Parathyroid adenoma (tissue), 2 donors: ENCODE measurements around the gene NUTM2D.
A peak's percentile ranks its signal among the peaks of the same experiment; 100 is the strongest.
"Not testable (repeated sequence)": the region's sequence is repeated elsewhere in the genome, so short reads cannot be mapped to it uniquely, and the experiment has no call there.

Source experiments
- H2AFZ ChIP-seq: fragments of 300-600 bp; sonication (generic); one replicate; pipeline ENCODE4 v1.7.0; 2017; ENCODE audit warnings: antibody characterized with exemption, mild to moderate bottlenecking
- H3K27ac ChIP-seq: fragments of 300-600 bp; sonication (generic); one replicate; pipeline ENCODE4 v1.7.0; 2017
- H3K27me3 ChIP-seq: fragments of 300-600 bp; sonication (generic); one replicate; pipeline ENCODE4 v1.7.0; 2017; ENCODE audit warnings: low read length; ENCODE audit not compliant: control insufficient read depth, insufficient read depth
- H3K36me3 ChIP-seq: fragments of 300-600 bp; sonication (generic); one replicate; pipeline ENCODE4 v1.7.0; 2017; ENCODE audit warnings: low read length; ENCODE audit not compliant: control insufficient read depth, insufficient read depth
- H3K4me1 ChIP-seq: fragments of 300-600 bp; sonication (generic); one replicate; pipeline ENCODE4 v1.7.0; 2017; ENCODE audit warnings: control low read depth
- H3K4me2 ChIP-seq: fragments of 300-600 bp; sonication (generic); one replicate; pipeline ENCODE4 v1.7.0; 2017; ENCODE audit warnings: low read length
- H3K4me3 ChIP-seq: fragments of 300-600 bp; sonication (generic); one replicate; pipeline ENCODE4 v1.7.0; 2017; ENCODE audit warnings: low read depth, low read length
- H3K79me2 ChIP-seq: fragments of 300-600 bp; sonication (generic); one replicate; pipeline ENCODE4 v1.7.0; 2017; ENCODE audit warnings: control low read depth
- H3K9ac ChIP-seq: fragments of 300-600 bp; sonication (generic); one replicate; pipeline ENCODE4 v1.7.0; 2017; ENCODE audit warnings: mild to moderate bottlenecking
- H3K9me3 ChIP-seq: fragments of 300-600 bp; sonication (generic); one replicate; pipeline ENCODE4 v1.7.0; 2017; ENCODE audit warnings: low read length; ENCODE audit not compliant: control insufficient read depth
- CTCF ChIP-seq: fragments of 300-600 bp; sonication (generic); IDR thresholded peaks from one replicate; pipeline ENCODE4 v1.7.0; 2017; ENCODE audit warnings: antibody characterized with exemption, mild to moderate bottlenecking
- donor health status: primary hyperparathyroidism.

NUTM2D gene

GRCh38 chr10:87332687-87333086 is 24.9 kb upstream of the NUTM2D start:
- H3K4me1 ChIP-seq, H3K36me3 ChIP-seq, H3K4me3 ChIP-seq, H3K79me2 ChIP-seq, H3K9me3 ChIP-seq, H3K9ac ChIP-seq, H3K27me3 ChIP-seq, H3K27ac ChIP-seq, H2AFZ ChIP-seq, H3K4me2 ChIP-seq: not testable (repeated sequence)

GRCh38 chr10:87340411-87340810 is 17.1 kb upstream of the NUTM2D start:
- H3K4me1 ChIP-seq, H3K4me3 ChIP-seq, H3K9me3 ChIP-seq, H3K4me2 ChIP-seq, H3K27me3 ChIP-seq, H3K27ac ChIP-seq, H3K79me2 ChIP-seq, H3K36me3 ChIP-seq, H3K9ac ChIP-seq, H2AFZ ChIP-seq: not testable (repeated sequence)

- H3K9me3 ChIP-seq, H3K36me3 ChIP-seq, H3K79me2 ChIP-seq, H3K9ac ChIP-seq, H3K27me3 ChIP-seq, H3K4me1 ChIP-seq, H3K4me2 ChIP-seq, H2AFZ ChIP-seq: not testable (repeated sequence)
- Histone ChIP-seq H3K27ac (peak overlapping the region; percentile 66), H3K4me3 (peak overlapping the region; percentile 42)
Measured at GRCh38 chr10:87341546-87342142, 15.9 kb upstream of the NUTM2D start.

GRCh38 chr10:87342249-87342710 is 15.3 kb upstream of the NUTM2D start:
- not testable (repeated sequence) for H3K27me3 ChIP-seq, H3K9ac ChIP-seq, H3K4me2 ChIP-seq, H3K36me3 ChIP-seq, H3K9me3 ChIP-seq, H3K4me1 ChIP-seq, H3K79me2 ChIP-seq
- H3K4me3 ChIP-seq, result peak overlapping the region; percentile 42
- H2AFZ ChIP-seq, result peak overlapping the region; percentile 46
- H3K27ac ChIP-seq, result peak overlapping the region; percentile 82

GRCh38 chr10:87342711-87343258 is 14.8 kb upstream of the NUTM2D start:
- H3K9me3 ChIP-seq, H3K79me2 ChIP-seq, H3K36me3 ChIP-seq, H3K4me1 ChIP-seq, H3K4me2 ChIP-seq, H3K27me3 ChIP-seq, H3K9ac ChIP-seq: not testable (repeated sequence)
- peak overlapping the region; percentile 40 for H3K4me3 ChIP-seq
- peak; percentile 52 for TF ChIP-seq CTCF
- peak overlapping the region; percentile 74 for H2AFZ ChIP-seq
- peak overlapping the region; percentile 82 for H3K27ac ChIP-seq

GRCh38 chr10:87345743-87346142 is 11.8 kb upstream of the NUTM2D start:
- not testable (repeated sequence) for H3K4me2 ChIP-seq, H3K27me3 ChIP-seq, H2AFZ ChIP-seq, H3K4me1 ChIP-seq, H3K27ac ChIP-seq, H3K36me3 ChIP-seq, H3K9me3 ChIP-seq, H3K4me3 ChIP-seq, H3K79me2 ChIP-seq, H3K9ac ChIP-seq

- H3K9ac ChIP-seq, H3K4me1 ChIP-seq, H3K27me3 ChIP-seq: not testable (repeated sequence)
Measured at GRCh38 chr10:87350161-87350560, 7.4 kb upstream of the NUTM2D start.

GRCh38 chr10:87352825-87353224 is 4.7 kb upstream of the NUTM2D start:
- H3K4me1 ChIP-seq, H3K27me3 ChIP-seq, H3K79me2 ChIP-seq, H2AFZ ChIP-seq, H3K27ac ChIP-seq, H3K9ac ChIP-seq, H3K9me3 ChIP-seq, H3K4me2 ChIP-seq, H3K36me3 ChIP-seq, H3K4me3 ChIP-seq: not testable (repeated sequence)

More at GRCh38 chr10:87350161-87350560, 7.4 kb upstream of the NUTM2D start:
- not testable (repeated sequence) for H3K79me2 ChIP-seq, H3K27ac ChIP-seq, H2AFZ ChIP-seq, H3K9me3 ChIP-seq, H3K4me3 ChIP-seq, H3K4me2 ChIP-seq, H3K36me3 ChIP-seq

- H3K27ac ChIP-seq, H3K9me3 ChIP-seq, H3K9ac ChIP-seq, H2AFZ ChIP-seq, H3K79me2 ChIP-seq, H3K36me3 ChIP-seq, H3K4me2 ChIP-seq, H3K27me3 ChIP-seq, H3K4me3 ChIP-seq, H3K4me1 ChIP-seq: not testable (repeated sequence)
Measured at GRCh38 chr10:87355110-87355509, 2.4 kb upstream of the NUTM2D start.

- not testable (repeated sequence) for H3K27me3 ChIP-seq, H2AFZ ChIP-seq, H3K4me1 ChIP-seq, H3K36me3 ChIP-seq, H3K9me3 ChIP-seq, H3K4me2 ChIP-seq, H3K27ac ChIP-seq, H3K9ac ChIP-seq, H3K79me2 ChIP-seq, H3K4me3 ChIP-seq
Measured at GRCh38 chr10:87358159-87358558, 615 bp downstream of the NUTM2D start.
